Trophoblast cell (in vitro differentiated cells and primary cell): ENCODE measurements around the gene APBA1.

ENCODE experiments used
- DNase-seq, 2 donors: peaks; one replicate each; pipeline ENCODE4 v3.0.0-alpha.2; 2016
- H2AFZ ChIP-seq: 2 replicates; pipeline ENCODE4 v1.6.1; 2013; ENCODE audit warnings: low read length, moderate library complexity, mild to moderate bottlenecking; ENCODE audit not compliant: insufficient read depth, poor library complexity
- H2AK5ac ChIP-seq: 2 replicates; pipeline ENCODE4 v1.6.1; 2013; ENCODE audit warnings: mild to moderate bottlenecking, low read length
- H2BK120ac ChIP-seq: 2 replicates; pipeline ENCODE4 v1.6.1; 2013; ENCODE audit warnings: low read length, mild to moderate bottlenecking, moderate library complexity; ENCODE audit not compliant: insufficient read depth, poor library complexity
- H2BK12ac ChIP-seq: 2 replicates; pipeline ENCODE4 v1.6.1; 2013; ENCODE audit warnings: mild to moderate bottlenecking, low read length, moderate library complexity
- H2BK5ac ChIP-seq: 2 replicates; pipeline ENCODE4 v1.6.1; 2013; ENCODE audit warnings: low read length, low read depth, moderate library complexity, mild to moderate bottlenecking; ENCODE audit not compliant: poor library complexity
- H3K14ac ChIP-seq: 2 replicates; pipeline ENCODE4 v1.6.1; 2013; ENCODE audit warnings: mild to moderate bottlenecking, low read length
- H3K18ac ChIP-seq: 2 replicates; pipeline ENCODE4 v1.6.1; 2013; ENCODE audit warnings: mild to moderate bottlenecking, low read length
- H3K23ac ChIP-seq: 2 replicates; pipeline ENCODE4 v1.6.1; 2013; ENCODE audit warnings: low read length
- H3K27ac ChIP-seq: 2 replicates; pipeline ENCODE4 v1.5.1; 2013; ENCODE audit warnings: low read depth, mild to moderate bottlenecking, inconsistent platforms, low read length, moderate library complexity
- H3K27me3 ChIP-seq: 2 replicates; pipeline ENCODE4 v1.6.1; 2013; ENCODE audit warnings: inconsistent platforms, mild to moderate bottlenecking, low read length, moderate library complexity; ENCODE audit not compliant: insufficient read depth
- H3K36me3 ChIP-seq, 2 experiments: 1 replicate in 1 of 2; 2 replicates in 1 of 2; pipeline ENCODE4 v1.6.1; 2013; ENCODE audit warnings: low read length in 2 of 2, mild to moderate bottlenecking in 2 of 2, moderate library complexity in 1 of 2; ENCODE audit not compliant: insufficient read depth in 2 of 2, control insufficient read depth in 1 of 2
- H3K4ac ChIP-seq: 2 replicates; pipeline ENCODE4 v1.6.1; 2013; ENCODE audit warnings: low read depth, mild to moderate bottlenecking, low read length, moderate library complexity
- H3K4me1 ChIP-seq, 2 experiments: 1 replicate in 1 of 2; 2 replicates in 1 of 2; pipeline ENCODE4 v1.6.1; 2013; ENCODE audit warnings: low read length in 2 of 2, mild to moderate bottlenecking in 2 of 2, moderate library complexity in 1 of 2; ENCODE audit not compliant: insufficient read depth in 2 of 2, control insufficient read depth in 1 of 2
- H3K4me2 ChIP-seq: 2 replicates; pipeline ENCODE4 v1.6.1; 2013; ENCODE audit warnings: inconsistent platforms, mild to moderate bottlenecking, low read length, moderate library complexity
- H3K4me3 ChIP-seq: 2 replicates; pipeline ENCODE4 v1.5.1; 2013; ENCODE audit warnings: mild to moderate bottlenecking, low read depth, low read length, inconsistent platforms
- H3K79me1 ChIP-seq: one replicate; pipeline ENCODE4 v1.6.1; 2013; ENCODE audit warnings: low read length
- H3K79me2 ChIP-seq: 2 replicates; pipeline ENCODE4 v1.6.1; 2013; ENCODE audit warnings: low read length, mild to moderate bottlenecking; ENCODE audit not compliant: control insufficient read depth, insufficient read depth, poor library complexity
- H3K9ac ChIP-seq: 2 replicates; pipeline ENCODE4 v1.6.1; 2013; ENCODE audit warnings: mild to moderate bottlenecking, low read length
- H3K9me3 ChIP-seq: 2 replicates; pipeline ENCODE4 v1.6.1; 2013; ENCODE audit warnings: low read depth, mild to moderate bottlenecking, control low read depth, inconsistent platforms, low read length; ENCODE audit not compliant: insufficient read depth
- H4K12ac ChIP-seq: 2 replicates; pipeline ENCODE4 v1.6.1; 2013; ENCODE audit warnings: low read depth, mild to moderate bottlenecking, low read length, moderate library complexity
- H4K8ac ChIP-seq: 2 replicates; pipeline ENCODE4 v1.6.1; 2013; ENCODE audit warnings: low read depth, mild to moderate bottlenecking, low read length, moderate library complexity
- H4K91ac ChIP-seq: one replicate; pipeline ENCODE4 v1.6.1; 2013; ENCODE audit warnings: low read depth, mild to moderate bottlenecking, low read length, moderate library complexity
- WGBS: extraction: QIAGEN DNeasy Blood & Tissue Kit; methylation state at CpG from one replicate; pipeline ENCODE4 v1.1.7; 2013; ENCODE audit warnings: missing lambda C conversion rate; ENCODE audit not compliant: insufficient read length, insufficient coverage; ENCODE audit errors: extremely low coverage; 5-methylcytosine and 5-hydroxymethylcytosine counted together

The APBA1 gene

DNA sequence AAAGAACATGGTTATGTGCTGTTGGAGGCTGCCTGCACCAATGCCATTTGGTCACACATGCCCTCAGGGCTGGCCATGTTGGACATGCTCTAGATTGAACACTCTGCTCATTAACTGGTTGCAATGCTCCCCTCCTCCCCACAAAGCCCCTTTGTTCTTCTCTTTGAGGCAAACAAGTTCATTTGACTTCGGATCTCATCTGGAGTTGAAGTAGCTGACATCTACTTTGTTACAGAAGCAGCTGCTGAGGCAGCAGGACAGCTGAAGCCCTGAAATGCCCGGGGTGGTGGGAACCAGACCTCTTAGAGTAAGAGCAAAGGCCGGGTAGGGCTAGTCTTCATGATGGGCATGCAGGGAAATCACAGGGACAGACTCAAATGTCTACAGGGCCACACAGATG, 123.5 kb downstream of the APBA1 start:
- Histone ChIP-seq H3K9ac (no peak overlapping the region), H3K27ac (no peak overlapping the region), H2BK5ac (no peak overlapping the region), H3K23ac (no peak overlapping the region), H3K36me3 (no peaks in the 10 kb centered on the region), H4K91ac (no peak overlapping the region), H3K4me1 (no peaks in the 10 kb centered on the region), H3K9me3 (no peaks in the 10 kb centered on the region), H2AFZ (no peak overlapping the region), H2AK5ac (no peak overlapping the region), H4K12ac (no peak overlapping the region), H3K4ac (no peak overlapping the region), H2BK12ac (no peak overlapping the region), H3K18ac (no peak overlapping the region), H2BK120ac (no peak overlapping the region), H3K27me3 (no peaks in the 10 kb centered on the region), H3K14ac (no peak overlapping the region), H4K8ac (no peak overlapping the region), H3K79me1 (no peaks in the 10 kb centered on the region), H3K79me2 (no peaks in the 10 kb centered on the region), H3K4me3 (no peak overlapping the region), H3K4me2 (no peak overlapping the region)
- DNase-seq: no peak
- no CpG with 5 or more reads among the region's 3 CpGs for WGBS

DNA sequence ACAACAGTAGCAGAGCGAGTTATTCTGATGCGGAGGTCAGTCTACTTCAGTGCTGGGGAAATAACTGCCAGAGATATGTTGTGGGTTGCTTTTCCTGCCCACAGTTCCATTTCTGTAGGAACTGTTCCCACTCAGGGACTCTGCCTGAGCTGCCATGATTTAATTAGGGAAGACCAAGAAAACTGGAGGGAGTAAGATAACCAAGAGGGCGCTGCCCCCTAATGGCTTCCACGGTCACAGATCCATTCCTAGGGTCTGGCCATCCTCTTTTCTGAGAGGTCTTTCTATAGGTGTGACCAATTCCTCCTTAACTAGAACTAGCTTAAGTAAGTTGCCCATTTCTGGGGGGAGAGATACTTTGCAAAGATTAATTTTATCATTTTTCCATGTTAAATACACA, 125.9 kb downstream of the APBA1 start:
- no peak overlapping the region for H3K4ac ChIP-seq
- no peak overlapping the region for H2BK120ac ChIP-seq
- no peaks in the 10 kb centered on the region for H3K79me2 ChIP-seq
- no CpG with 5 or more reads among the region's 4 CpGs for WGBS
- H3K14ac ChIP-seq: no peak overlapping the region
- H4K12ac ChIP-seq: no peak overlapping the region
- H3K4me1 ChIP-seq: no peaks in the 10 kb centered on the region
- H3K18ac ChIP-seq: no peak overlapping the region
- no peak overlapping the region for H3K4me3 ChIP-seq
- no peak overlapping the region for H2AK5ac ChIP-seq
- H3K27me3 ChIP-seq: no peaks in the 10 kb centered on the region
- no peaks in the 10 kb centered on the region for H3K36me3 ChIP-seq
- H3K27ac ChIP-seq: no peak overlapping the region
- H3K23ac ChIP-seq: no peak overlapping the region
- H4K91ac ChIP-seq: no peak overlapping the region
- H3K79me1 ChIP-seq: no peaks in the 10 kb centered on the region
- no peak overlapping the region for H4K8ac ChIP-seq
- H3K9me3 ChIP-seq: no peaks in the 10 kb centered on the region
- no peak overlapping the region for H3K9ac ChIP-seq
- H2AFZ ChIP-seq: no peak overlapping the region
- no peak overlapping the region for H2BK5ac ChIP-seq
- no peak for DNase-seq
- H3K4me2 ChIP-seq: no peak overlapping the region
- no peak overlapping the region for H2BK12ac ChIP-seq

DNA sequence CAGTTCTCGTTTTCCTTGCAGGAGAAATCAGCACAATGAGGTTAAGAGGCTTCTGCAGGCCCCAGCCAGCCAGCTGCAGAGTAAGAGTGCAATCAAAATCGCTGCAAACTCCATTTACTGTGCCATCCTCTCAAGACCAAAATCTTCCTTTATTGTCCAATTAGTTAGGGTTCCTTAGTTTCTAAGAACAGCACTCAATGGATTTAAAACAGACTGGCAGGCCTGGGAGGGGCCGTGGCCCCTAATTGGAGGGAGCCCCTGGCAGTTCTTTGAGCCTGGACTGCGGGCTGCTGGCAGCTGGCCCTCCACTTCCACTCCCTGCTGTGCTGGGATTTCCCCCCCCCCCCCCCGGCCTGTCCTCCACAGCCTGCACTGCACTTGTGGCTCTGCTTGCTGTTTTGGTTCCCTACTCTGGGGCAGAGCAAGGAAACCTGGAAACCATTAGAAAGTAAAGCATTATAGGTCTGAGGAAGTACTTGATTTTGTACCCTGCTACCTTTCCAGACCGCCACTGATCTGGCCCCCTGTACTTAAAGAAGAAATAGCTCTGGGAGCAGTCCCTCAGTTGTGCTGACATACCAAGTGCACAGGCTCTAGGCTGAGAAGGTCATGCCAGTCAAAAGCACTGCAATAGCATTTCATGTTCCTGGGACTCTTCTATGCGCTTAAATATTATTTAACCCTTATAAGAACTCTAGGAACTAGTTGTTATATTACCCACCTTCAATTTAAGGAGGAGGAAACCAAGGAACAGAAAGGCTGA, 129.0 kb downstream of the APBA1 start:
- no peaks in the 10 kb centered on the region for H3K27me3 ChIP-seq
- no peak overlapping the region for H4K91ac ChIP-seq
- H3K9ac ChIP-seq: no peak overlapping the region
- no peak overlapping the region for H2AFZ ChIP-seq
- no peak overlapping the region for H3K23ac ChIP-seq
- H3K4me1 ChIP-seq: no peaks in the 10 kb centered on the region
- H3K14ac ChIP-seq: no peak overlapping the region
- H4K8ac ChIP-seq: no peak overlapping the region
- WGBS: no CpG with 5 or more reads among the region's 7 CpGs
- H3K36me3 ChIP-seq: no peaks in the 10 kb centered on the region
- H4K12ac ChIP-seq: no peak overlapping the region
- no peaks in the 10 kb centered on the region for H3K9me3 ChIP-seq
- H3K27ac ChIP-seq: no peak overlapping the region
- no peaks in the 10 kb centered on the region for H3K79me1 ChIP-seq
- no peaks in the 10 kb centered on the region for H3K79me2 ChIP-seq
- no peak overlapping the region for H2BK12ac ChIP-seq
- no peak overlapping the region for H2AK5ac ChIP-seq
- no peak overlapping the region for H3K4ac ChIP-seq
- H3K4me2 ChIP-seq: no peak overlapping the region
- no peak overlapping the region for H2BK120ac ChIP-seq
- no peak for DNase-seq
- H3K4me3 ChIP-seq: no peak overlapping the region
- H2BK5ac ChIP-seq: peak overlapping the region; percentile 17
- H3K18ac ChIP-seq: no peak overlapping the region

DNA sequence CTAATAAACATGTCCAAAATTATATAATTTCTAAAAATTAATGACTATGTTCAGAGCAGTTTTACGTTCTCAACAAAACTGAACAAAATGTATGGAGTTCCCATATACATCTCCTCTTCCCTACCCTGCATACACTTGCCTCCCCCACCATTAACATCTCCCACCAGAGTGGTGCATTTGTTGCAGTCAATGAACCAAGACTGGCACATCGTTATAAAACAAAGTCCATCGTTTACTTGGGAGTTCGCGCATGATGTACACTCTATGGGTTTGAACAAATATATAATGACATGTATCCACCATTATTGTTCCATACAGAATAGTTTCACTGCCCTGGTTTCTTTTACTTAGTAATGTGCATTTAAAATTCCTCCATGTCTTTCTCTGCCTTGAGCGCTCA, 130.1 kb downstream of the APBA1 start:
- Histone ChIP-seq H3K9me3 (no peaks in the 10 kb centered on the region), H4K8ac (no peak overlapping the region), H3K27ac (no peak overlapping the region), H2BK12ac (no peak overlapping the region), H2AK5ac (no peak overlapping the region), H3K9ac (no peak overlapping the region), H3K4me1 (no peaks in the 10 kb centered on the region), H3K79me1 (no peaks in the 10 kb centered on the region), H3K4ac (no peak overlapping the region), H2AFZ (no peak overlapping the region), H3K4me3 (no peak overlapping the region), H2BK120ac (no peak overlapping the region), H3K18ac (no peak overlapping the region), H3K14ac (no peak overlapping the region), H3K27me3 (no peaks in the 10 kb centered on the region), H3K79me2 (no peaks in the 10 kb centered on the region), H4K91ac (no peak overlapping the region), H3K4me2 (no peak overlapping the region), H2BK5ac (no peak overlapping the region), H3K23ac (no peak overlapping the region), H3K36me3 (no peaks in the 10 kb centered on the region), H4K12ac (no peak overlapping the region)
- no peak for DNase-seq
- no CpG with 5 or more reads among the region's 6 CpGs for WGBS
